ENCODE data around the gene EMP2. TPM values are rescaled to one million over a fixed set of nuclear protein-coding genes. Genes with fewer than 3 reads are reported as not detected.

Gene EMP2
- total and polyA plus RNA-seq, 4 donors, result 74.3 to 286 (median 117) TPM

DNA sequence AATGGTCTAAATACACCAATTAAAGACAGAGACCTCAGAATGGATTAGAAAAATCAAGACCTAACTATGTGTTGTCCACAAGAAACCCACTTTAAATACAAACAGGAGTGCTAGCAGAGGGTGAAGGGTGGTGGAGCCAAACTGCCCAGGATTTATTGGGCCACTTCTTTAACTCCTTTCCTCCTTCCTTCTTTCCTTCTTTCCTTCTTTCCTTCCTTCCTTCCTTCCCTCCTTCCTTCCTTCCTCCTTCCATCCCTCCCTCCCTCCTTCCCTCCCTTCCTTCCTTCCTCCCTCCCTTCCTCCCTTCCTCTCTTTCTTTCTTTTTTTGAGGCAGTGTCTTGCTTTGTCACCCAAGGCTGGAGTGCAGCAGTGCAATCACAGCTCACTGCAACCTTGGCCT, 34.3 kb upstream of the EMP2 start:
- Histone ChIP-seq H3K9ac (ENCODE audit: insufficient read depth in 1 of 2, low read length in 2 of 2) (no peak overlapping the region), H3K27me3 (ENCODE audit: control insufficient read depth in 3 of 3, insufficient read depth in 3 of 3, low read length in 2 of 3) (no peaks in the 10 kb centered on the region), H3K27ac (ENCODE audit: low read depth in 1 of 2, low read length in 1 of 2) (no peak overlapping the region), H3K9me3 (ENCODE audit: control insufficient read depth in 4 of 4, insufficient read depth in 3 of 4, low read length in 3 of 4) (no peaks in the 10 kb centered on the region), H3K4me3 (no peak overlapping the region), H3K4me1 (ENCODE audit: control insufficient read depth in 5 of 5, insufficient read depth in 5 of 5, low read length in 5 of 5) (peaks cover 2 to 24% (median 15%) of the 10 kb centered on the region in 5 donors), H3K36me3 (ENCODE audit: control insufficient read depth in 4 of 4, insufficient read depth in 4 of 4, low read length in 4 of 4) (no peaks in the 10 kb centered on the region)
- TF ChIP-seq, protein P1, sequence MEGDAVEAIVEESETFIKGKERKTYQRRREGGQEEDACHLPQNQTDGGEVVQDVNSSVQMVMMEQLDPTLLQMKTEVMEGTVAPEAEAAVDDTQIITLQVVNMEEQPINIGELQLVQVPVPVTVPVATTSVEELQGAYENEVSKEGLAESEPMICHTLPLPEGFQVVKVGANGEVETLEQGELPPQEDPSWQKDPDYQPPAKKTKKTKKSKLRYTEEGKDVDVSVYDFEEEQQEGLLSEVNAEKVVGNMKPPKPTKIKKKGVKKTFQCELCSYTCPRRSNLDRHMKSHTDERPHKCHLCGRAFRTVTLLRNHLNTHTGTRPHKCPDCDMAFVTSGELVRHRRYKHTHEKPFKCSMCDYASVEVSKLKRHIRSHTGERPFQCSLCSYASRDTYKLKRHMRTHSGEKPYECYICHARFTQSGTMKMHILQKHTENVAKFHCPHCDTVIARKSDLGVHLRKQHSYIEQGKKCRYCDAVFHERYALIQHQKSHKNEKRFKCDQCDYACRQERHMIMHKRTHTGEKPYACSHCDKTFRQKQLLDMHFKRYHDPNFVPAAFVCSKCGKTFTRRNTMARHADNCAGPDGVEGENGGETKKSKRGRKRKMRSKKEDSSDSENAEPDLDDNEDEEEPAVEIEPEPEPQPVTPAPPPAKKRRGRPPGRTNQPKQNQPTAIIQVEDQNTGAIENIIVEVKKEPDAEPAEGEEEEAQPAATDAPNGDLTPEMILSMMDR (IDR thresholded peaks at IDR 0.05; ENCODE audit: control extremely low read depth, extremely low read depth), result no peak
- ATAC-seq (ENCODE audit: insufficient read depth, low FRiP score) (no peak), DNase-seq (no peak)

DNA sequence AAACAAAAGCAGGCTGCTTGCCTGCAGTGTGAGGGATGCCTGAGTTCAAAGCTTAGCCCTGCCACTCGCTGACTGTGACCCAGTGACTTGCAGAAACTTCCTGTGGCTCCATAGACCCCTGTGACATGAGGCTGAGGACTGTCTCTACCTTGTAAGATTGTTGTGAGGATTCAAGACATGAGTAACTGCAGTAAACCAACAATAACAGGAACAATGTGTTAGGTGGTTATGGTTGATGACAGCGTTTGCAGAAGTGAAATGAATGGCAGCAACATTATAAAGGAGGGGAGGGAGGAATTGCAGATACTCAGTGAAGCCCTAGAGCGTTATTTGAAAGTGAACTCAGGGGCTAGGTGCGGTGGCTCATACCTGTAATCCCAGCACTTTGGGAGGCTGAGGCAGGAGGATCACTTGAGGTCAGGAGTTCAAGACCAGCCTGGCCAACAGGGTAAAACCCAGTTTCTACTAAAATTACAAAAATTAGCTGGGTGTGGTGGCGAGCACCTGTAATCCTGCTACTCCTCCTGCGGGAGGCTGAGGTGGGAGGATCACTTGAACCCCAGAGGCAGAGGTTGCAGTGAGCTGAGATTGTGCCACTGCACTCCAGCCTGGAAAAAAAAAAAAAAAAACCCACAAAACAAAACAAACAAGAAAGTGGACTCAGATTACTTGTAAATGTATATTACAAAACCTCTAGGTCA, 33.5 kb upstream of the EMP2 start:
- WGBS, 2 donors, result 56 to 74% methylated on average over 6 of the region's 6 CpGs
- no peak for ATAC-seq (ENCODE audit: insufficient read depth, low FRiP score)
- H3K36me3 ChIP-seq (ENCODE audit: control insufficient read depth in 4 of 4, insufficient read depth in 4 of 4, low read length in 4 of 4), result no peaks in the 10 kb centered on the region

DNA sequence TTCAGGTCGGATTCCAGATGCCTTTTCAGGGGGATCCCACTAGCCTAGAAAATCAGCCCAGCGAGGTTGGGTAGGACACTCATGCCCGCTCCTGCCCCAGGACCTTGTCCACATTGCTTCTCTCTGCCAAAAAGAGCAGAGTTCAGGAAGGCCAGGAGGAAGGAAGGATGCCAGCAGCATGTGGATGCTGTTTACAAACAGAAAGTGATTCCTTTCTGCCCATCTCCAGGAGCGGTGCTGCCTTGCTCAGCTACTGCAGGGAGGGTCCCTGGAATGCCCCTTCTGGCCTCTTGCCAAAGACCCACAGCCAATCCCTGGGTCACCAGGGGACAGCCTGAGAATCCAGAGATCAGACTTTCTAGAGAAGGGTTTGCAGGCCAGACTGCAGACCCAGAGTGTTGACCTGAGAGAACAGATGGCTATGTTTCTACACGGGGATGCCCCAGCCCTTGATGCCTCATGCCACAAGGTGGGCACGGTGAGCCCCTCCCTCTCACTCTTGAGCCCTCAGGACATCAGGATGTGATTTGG, 32.3 kb upstream of the EMP2 start:
- 39 to 61% methylated on average over 6 of the region's 6 CpGs for WGBS, 2 donors
- DNase-seq (no peak), ATAC-seq (ENCODE audit: insufficient read depth, low FRiP score) (no peak)
- Histone ChIP-seq H3K4me3 (no peak overlapping the region), H3K27me3 (ENCODE audit: control insufficient read depth in 3 of 3, insufficient read depth in 3 of 3, low read length in 2 of 3) (no peaks in the 10 kb centered on the region), H3K9ac (ENCODE audit: insufficient read depth in 1 of 2, low read length in 2 of 2) (no peak overlapping the region), H3K4me1 (ENCODE audit: control insufficient read depth in 5 of 5, insufficient read depth in 5 of 5, low read length in 5 of 5) (peaks cover 0 to 19% (median 15%) of the 10 kb centered on the region in 5 donors), H3K9me3 (ENCODE audit: control insufficient read depth in 4 of 4, insufficient read depth in 3 of 4, low read length in 3 of 4) (no peaks in the 10 kb centered on the region), H3K36me3 (ENCODE audit: control insufficient read depth in 4 of 4, insufficient read depth in 4 of 4, low read length in 4 of 4) (no peaks in the 10 kb centered on the region), H3K27ac (ENCODE audit: low read depth in 1 of 2, low read length in 1 of 2) (no peak overlapping the region)
- TF ChIP-seq, protein P1 (IDR thresholded peaks at IDR 0.05; ENCODE audit: control extremely low read depth, extremely low read depth), result no peak

More for the DNA sequence above, 33.5 kb upstream of the EMP2 start:
- no peak overlapping the region for H3K4me3 ChIP-seq
- no peak overlapping the region for H3K27ac ChIP-seq (ENCODE audit: low read depth in 1 of 2, low read length in 1 of 2)
- peaks cover 0 to 20% (median 15%) of the 10 kb centered on the region in 5 donors for H3K4me1 ChIP-seq (ENCODE audit: control insufficient read depth in 5 of 5, insufficient read depth in 5 of 5, low read length in 5 of 5)
- TF ChIP-seq, protein P1 (IDR thresholded peaks at IDR 0.05; ENCODE audit: control extremely low read depth, extremely low read depth), result no peak
- no peak for DNase-seq
- no peaks in the 10 kb centered on the region for H3K9me3 ChIP-seq (ENCODE audit: control insufficient read depth in 4 of 4, insufficient read depth in 3 of 4, low read length in 3 of 4)
- H3K9ac ChIP-seq (ENCODE audit: insufficient read depth in 1 of 2, low read length in 2 of 2), result no peak overlapping the region
- no peaks in the 10 kb centered on the region for H3K27me3 ChIP-seq (ENCODE audit: control insufficient read depth in 3 of 3, insufficient read depth in 3 of 3, low read length in 2 of 3)
